AG04449 (cell line): ENCODE results near the gene CPNE6.

Source experiments
- CTCF ChIA-PET: fragments of 350-600 bp; formaldehyde crosslinking; extraction: SDS; loops from one replicate; lab custom pipeline; 2021; ENCODE audit warnings: antibody characterized with exemption; lab: Yijun Ruan, JAX
- POLR2A ChIA-PET: fragments of 400-600, 350-600 bp; formaldehyde crosslinking; extraction: SDS; loops from one replicate; lab custom pipeline; 2020; ENCODE audit warnings: antibody characterized with exemption, inconsistent platforms; lab: Yijun Ruan, JAX
- DNase-seq: peaks from one replicate; pipeline ENCODE4 v3.0.0-alpha.2; 2010; ENCODE audit warnings: low read depth, low spot score
- H3K4me3 ChIP-seq: 2 replicates; pipeline ENCODE4 v1.5.1; 2011; ENCODE audit warnings: low read depth, mild to moderate bottlenecking, control low read depth, low read length
- CTCF ChIP-seq: IDR thresholded peaks from one replicate; pipeline ENCODE4 v1.5.1; 2011; ENCODE audit warnings: mild to moderate bottlenecking, moderate library complexity, low read length, control low read depth, inconsistent platforms; ENCODE audit not compliant: insufficient read depth; ENCODE audit errors: missing control alignments

The CPNE6 gene

GRCh38 chr14:24063263-24063836 lies 8.0 kb upstream of the CPNE6 start:
- DNase-seq, result no peak
- no peak overlapping the region for H3K4me3 ChIP-seq
- POLR2A ChIA-PET, result no interaction called here
- TF ChIP-seq CTCF, result no peak
- CTCF ChIA-PET, result interaction anchor here (1.0 to 14.5 kb wide), 4 partner anchors 12 to 44 kb away, joined by 3 to 536 read pairs (median 145); partner anchors contain the start of genes CARMIL3 and PCK2

GRCh38 chr14:24064091-24064795 lies 7.1 kb upstream of the CPNE6 start:
- CTCF ChIA-PET, result interaction anchor here (1.0 to 14.5 kb wide), 5 partner anchors 13 to 97 kb away, joined by 3 to 536 read pairs (median 43); partner anchors contain the start of genes CARMIL3, IRF9 and PCK2
- TF ChIP-seq CTCF, result no peak
- no peak for DNase-seq
- POLR2A ChIA-PET, result no interaction called here
- no peak overlapping the region for H3K4me3 ChIP-seq

GRCh38 chr14:24064856-24065255 lies 6.5 kb upstream of the CPNE6 start:
- no peak for DNase-seq
- no peak overlapping the region for H3K4me3 ChIP-seq
- no peak for TF ChIP-seq CTCF
- ChIA-PET POLR2A (no interaction called here), CTCF (interaction anchor here (1.0 to 14.5 kb wide), 4 partner anchors 16 to 96 kb away, joined by 3 to 536 read pairs (median 145); partner anchors contain the start of genes IRF9 and PCK2)

GRCh38 chr14:24065408-24065807 lies 6.0 kb upstream of the CPNE6 start:
- POLR2A ChIA-PET, result no interaction called here
- CTCF ChIA-PET, result interaction anchor here (6.6 to 14.5 kb wide), 4 partner anchors 9 to 42 kb away, joined by 43 to 536 read pairs (median 156); partner anchors contain the start of gene PCK2

GRCh38 chr14:24066496-24067132 lies 4.7 kb upstream of the CPNE6 start:
- TF ChIP-seq CTCF, result no peak
- no peak overlapping the region for H3K4me3 ChIP-seq
- POLR2A ChIA-PET, result no interaction called here
- CTCF ChIA-PET, result interaction anchor here (6.6 to 14.5 kb wide), 4 partner anchors 10 to 41 kb away, joined by 43 to 536 read pairs (median 156); partner anchors contain the start of gene PCK2
- no peak for DNase-seq

More at GRCh38 chr14:24065408-24065807, 6.0 kb upstream of the CPNE6 start:
- no peak for DNase-seq
- no peak overlapping the region for H3K4me3 ChIP-seq
- no peak for TF ChIP-seq CTCF
